Astrocyte of the spinal cord (primary cell): ENCODE measurements around the gene OR4C45.
"Not testable (repeated sequence)": the region's sequence is repeated elsewhere in the genome, so short reads cannot be mapped to it uniquely, and the experiment has no call there.

Experiments used
- DNase-seq: peaks from one replicate; pipeline ENCODE4 v3.0.0; 2011; ENCODE audit warnings: low read depth, low spot score
- H3K4me3 ChIP-seq: 2 replicates; pipeline ENCODE4 v1.5.1; 2011; ENCODE audit warnings: low read depth, mild to moderate bottlenecking, low read length, moderate library complexity
- CTCF ChIP-seq: IDR thresholded peaks from 2 replicates; pipeline ENCODE4 v1.5.1; 2012; ENCODE audit warnings: low read depth, mild to moderate bottlenecking, low read length, inconsistent platforms
- in situ Hi-C: cut with HindIII; loops from 2 replicates; pipeline ENCODE4 v1.10.0; 2017; ENCODE audit warnings: low sequenced_read_pairs

OR4C45 gene

GRCh38 chr11:50078001-50078400, 45.3 kb downstream of the OR4C45 start:
- in situ Hi-C loops: no loop called here
- no peak overlapping the region for H3K4me3 ChIP-seq
- no peak for DNase-seq
- no peak for TF ChIP-seq CTCF

GRCh38 chr11:50078946-50079345, 46.3 kb downstream of the OR4C45 start:
- DNase-seq, H3K4me3 ChIP-seq, in situ Hi-C loops: not testable (repeated sequence)

- DNase-seq: no peak
- in situ Hi-C loops: no loop called here
- TF ChIP-seq CTCF: no peak
- no peak overlapping the region for H3K4me3 ChIP-seq
Observed at GRCh38 chr11:50080256-50080655, 47.6 kb downstream of the OR4C45 start.
